Tibial nerve (tissue), 4 donors: ENCODE measurements around the gene TMEM132D.

ENCODE experiments used
- CTCF ChIP-seq, 5 experiments: fragments of 200-600 bp in 3 of 5; fragments of 450-650 bp in 2 of 5; sonication (generic) in 3 of 5; IDR thresholded peaks; one replicate each; pipeline ENCODE4 v1.5.1; 2016 to 2019; ENCODE audit warnings: antibody characterized with exemption in 5 of 5, mild to moderate bottlenecking in 3 of 5, moderate library complexity in 2 of 5
- EP300 ChIP-seq, 2 donors: sonication (generic); formaldehyde crosslinking; IDR thresholded peaks; one replicate each; pipeline ENCODE4 v1.6.1; 2017; ENCODE audit warnings: antibody characterized with exemption in 2 of 2, mild to moderate bottlenecking in 1 of 2
- POLR2A ChIP-seq, 2 donors: fragments of 450-650 bp; IDR thresholded peaks; one replicate each; pipeline ENCODE4 v1.6.1; 2017; ENCODE audit warnings: antibody characterized with exemption in 2 of 2, mild to moderate bottlenecking in 2 of 2, moderate library complexity in 2 of 2

GRCh38 chr12:129670256-129670920 is 233.4 kb downstream of the TMEM132D start:
- TF ChIP-seq CTCF (IDR thresholded peaks at IDR 0.05) (no peak), POLR2A (IDR thresholded peaks at IDR 0.05) (no peak), EP300 (IDR thresholded peaks at IDR 0.05) (no peak)
